HepG2 (cell line): ENCODE results near the gene LMAN2.

ENCODE experiments used
- CEBPB ChIP-seq: IDR thresholded peaks from 2 replicates; pipeline ENCODE4 v1.6.1; 2011; ENCODE audit warnings: low read depth, low read length, improper control_type of control experiment, borderline replicate concordance
- CTCF ChIP-seq: sonication (generic); formaldehyde crosslinking; IDR thresholded peaks from 2 replicates; pipeline ENCODE4 v1.5.0; 2020; ENCODE audit warnings: mild to moderate bottlenecking, missing genetic modification reagents, moderate library complexity
- ELF1 ChIP-seq: sonication (generic); formaldehyde crosslinking; IDR thresholded peaks from 2 replicates; pipeline ENCODE4 v1.4.0; 2020; ENCODE audit warnings: missing genetic modification reagents
- EZH2 ChIP-seq: conservative IDR thresholded peaks from 2 replicates; pipeline ENCODE4 v1.6.1; 2012; ENCODE audit warnings: mild to moderate bottlenecking, low read depth, low read length, moderate library complexity
- MAX ChIP-seq: IDR thresholded peaks from 2 replicates; pipeline ENCODE4 v1.6.1; 2012; ENCODE audit warnings: inconsistent platforms
- MXI1 ChIP-seq: IDR thresholded peaks from 3 replicates; pipeline ENCODE4 v1.6.1; 2012; ENCODE audit warnings: low read depth, low read length, inconsistent platforms, borderline replicate concordance
- RBM39 ChIP-seq: fragments of 200-400 bp; formaldehyde crosslinking; IDR thresholded peaks from one replicate; pipeline ENCODE4 v1.6.1; 2018; ENCODE audit warnings: antibody characterized with exemption, mild to moderate bottlenecking, low read depth, low read length; ENCODE audit not compliant: poor library complexity, severe bottlenecking
- SP2 ChIP-seq: sonication (generic); formaldehyde crosslinking; IDR thresholded peaks from 2 replicates; pipeline ENCODE4 v1.5.1; 2020; ENCODE audit warnings: mild to moderate bottlenecking, missing genetic modification reagents
- ZNF337 ChIP-seq: sonication (generic); formaldehyde crosslinking; IDR thresholded peaks from 2 replicates; pipeline ENCODE4 v1.5.1; 2020; ENCODE audit warnings: missing genetic modification reagents, low read depth, mild to moderate bottlenecking, borderline replicate concordance
- ZNF687 ChIP-seq: sonication (generic); formaldehyde crosslinking; IDR thresholded peaks from 2 replicates; pipeline ENCODE4 v1.5.1; 2020; ENCODE audit warnings: mild to moderate bottlenecking, missing genetic modification reagents, moderate library complexity
- TF ChIP-seq, protein P1 (sequence below): IDR thresholded peaks from 2 replicates; pipeline ENCODE4 v1.6.1; 2016; ENCODE audit warnings: low read depth, borderline replicate concordance
- TF ChIP-seq, protein P2 (sequence below): IDR thresholded peaks from 2 replicates; pipeline ENCODE4 v1.4.0; 2020; ENCODE audit warnings: mild to moderate bottlenecking, missing genetic modification reagents

DNA sequence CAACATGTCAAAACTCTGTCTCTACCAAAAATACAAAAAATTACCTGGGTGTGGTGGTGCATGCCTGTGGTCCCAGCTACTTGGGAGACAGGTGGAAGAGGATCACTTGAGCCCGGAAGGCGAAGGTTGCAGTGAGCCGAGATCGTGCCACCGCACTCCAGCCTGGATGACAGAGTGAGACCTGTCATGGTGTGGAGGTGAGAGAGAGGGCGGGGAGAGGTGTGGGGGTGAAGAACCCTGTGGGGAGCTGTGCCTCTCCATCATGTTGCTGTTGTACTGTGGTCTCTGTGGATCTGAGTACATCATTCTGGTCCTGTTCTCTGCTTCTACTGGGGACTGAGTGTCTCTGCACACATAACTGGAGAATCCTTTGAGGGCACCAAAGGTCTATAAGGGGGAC, 21.4 kb upstream of the LMAN2 start:
- TF ChIP-seq ZNF337 (no peak), SP2 (CRISPR knock-in tag) (no peak), RBM39 (no peak), ZNF687 (CRISPR knock-in tag) (no peak), CEBPB (no peak), MXI1 (no peak), EZH2 (no peak), ELF1 (no peak), MAX (no peak), CTCF (no peak)
- TF ChIP-seq, protein P1, sequence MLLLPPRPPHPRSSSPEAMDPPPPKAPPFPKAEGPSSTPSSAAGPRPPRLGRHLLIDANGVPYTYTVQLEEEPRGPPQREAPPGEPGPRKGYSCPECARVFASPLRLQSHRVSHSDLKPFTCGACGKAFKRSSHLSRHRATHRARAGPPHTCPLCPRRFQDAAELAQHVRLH (CRISPR knock-in tag): no peak
- TF ChIP-seq, protein P2, sequence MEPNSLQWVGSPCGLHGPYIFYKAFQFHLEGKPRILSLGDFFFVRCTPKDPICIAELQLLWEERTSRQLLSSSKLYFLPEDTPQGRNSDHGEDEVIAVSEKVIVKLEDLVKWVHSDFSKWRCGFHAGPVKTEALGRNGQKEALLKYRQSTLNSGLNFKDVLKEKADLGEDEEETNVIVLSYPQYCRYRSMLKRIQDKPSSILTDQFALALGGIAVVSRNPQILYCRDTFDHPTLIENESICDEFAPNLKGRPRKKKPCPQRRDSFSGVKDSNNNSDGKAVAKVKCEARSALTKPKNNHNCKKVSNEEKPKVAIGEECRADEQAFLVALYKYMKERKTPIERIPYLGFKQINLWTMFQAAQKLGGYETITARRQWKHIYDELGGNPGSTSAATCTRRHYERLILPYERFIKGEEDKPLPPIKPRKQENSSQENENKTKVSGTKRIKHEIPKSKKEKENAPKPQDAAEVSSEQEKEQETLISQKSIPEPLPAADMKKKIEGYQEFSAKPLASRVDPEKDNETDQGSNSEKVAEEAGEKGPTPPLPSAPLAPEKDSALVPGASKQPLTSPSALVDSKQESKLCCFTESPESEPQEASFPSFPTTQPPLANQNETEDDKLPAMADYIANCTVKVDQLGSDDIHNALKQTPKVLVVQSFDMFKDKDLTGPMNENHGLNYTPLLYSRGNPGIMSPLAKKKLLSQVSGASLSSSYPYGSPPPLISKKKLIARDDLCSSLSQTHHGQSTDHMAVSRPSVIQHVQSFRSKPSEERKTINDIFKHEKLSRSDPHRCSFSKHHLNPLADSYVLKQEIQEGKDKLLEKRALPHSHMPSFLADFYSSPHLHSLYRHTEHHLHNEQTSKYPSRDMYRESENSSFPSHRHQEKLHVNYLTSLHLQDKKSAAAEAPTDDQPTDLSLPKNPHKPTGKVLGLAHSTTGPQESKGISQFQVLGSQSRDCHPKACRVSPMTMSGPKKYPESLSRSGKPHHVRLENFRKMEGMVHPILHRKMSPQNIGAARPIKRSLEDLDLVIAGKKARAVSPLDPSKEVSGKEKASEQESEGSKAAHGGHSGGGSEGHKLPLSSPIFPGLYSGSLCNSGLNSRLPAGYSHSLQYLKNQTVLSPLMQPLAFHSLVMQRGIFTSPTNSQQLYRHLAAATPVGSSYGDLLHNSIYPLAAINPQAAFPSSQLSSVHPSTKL (CRISPR knock-in tag): no peak
